Testis (tissue), 3 donors: ENCODE measurements around the gene QPRT. TPM values are rescaled to one million over a fixed set of nuclear protein-coding genes. Genes with fewer than 3 reads are reported as not detected.
A peak's percentile ranks its signal among the peaks of the same experiment; 100 is the strongest.
"Not testable (repeated sequence)": the region's sequence is repeated elsewhere in the genome, so short reads cannot be mapped to it uniquely, and the experiment has no call there.

ENCODE experiments used
- DNase-seq: peaks from one replicate; pipeline ENCODE4 v3.0.0-alpha.2; 2019
- H3K27ac ChIP-seq, 2 donors: fragments of 200-600 bp; sonication (generic); one replicate each; pipeline ENCODE4 v1.5.1; 2019
- H3K27me3 ChIP-seq: fragments of 200-600 bp; sonication (generic); one replicate; pipeline ENCODE4 v1.5.1; 2019
- H3K36me3 ChIP-seq: fragments of 200-600 bp; sonication (generic); one replicate; pipeline ENCODE4 v1.5.1; 2017; ENCODE audit warnings: low read depth; ENCODE audit errors: missing control alignments
- H3K4me1 ChIP-seq: fragments of 200-600 bp; sonication (generic); one replicate; pipeline ENCODE4 v1.5.1; 2019
- H3K4me3 ChIP-seq, 2 donors: fragments of 200-600 bp; sonication (generic); one replicate each; pipeline ENCODE4 v1.5.1; 2017 to 2019
- H3K9me3 ChIP-seq: fragments of 200-600 bp; sonication (generic); one replicate; pipeline ENCODE4 v1.5.1; 2017
- POLR2A ChIP-seq: fragments of 450-650 bp; IDR thresholded peaks from one replicate; pipeline ENCODE4 v1.6.1; 2017; ENCODE audit warnings: antibody characterized with exemption, mild to moderate bottlenecking, moderate library complexity
- WGBS, 2 donors: methylation state at CpG; one replicate each; pipeline ENCODE4 v1.1.5; 2018; 5-methylcytosine and 5-hydroxymethylcytosine counted together
- intact Hi-C: fragments of 100-400 bp; cut with DNase I; formaldehyde crosslinking; loops from one replicate; pipeline ENCODE4 v1.15.1; 2023; ENCODE audit warnings: low total_unique reads
- polyA plus RNA-seq: library from polyadenylated mRNA; stranded (reverse); fragments of 350-450 nt; fragmentation: Illumina TruSeq; extraction: RNeasy Lipid Tissue Mini Kit (QIAGEN cat#74804); gene quantifications from one replicate; pipeline ENCODE4 v1.2.3, GENCODE V29; 2014; ENCODE audit warnings: low read depth, low replicate concordance; ENCODE audit not compliant: insufficient read depth
- total RNA-seq, 2 donors: library from RNA; depleted of rRNA; stranded (reverse); fragments of >200 nt; gene quantifications; one replicate each; pipeline ENCODE4 v1.2.3, GENCODE V29; 2016
- TF ChIP-seq, protein P1 (sequence below), 3 experiments: fragments of 450-650 bp in 2 of 3; fragments of 200-600 bp in 1 of 3; sonication (generic) in 1 of 3; IDR thresholded peaks; one replicate each; pipeline ENCODE4 v1.5.1; 2016 to 2019; ENCODE audit warnings: antibody characterized with exemption in 3 of 3, mild to moderate bottlenecking in 2 of 3, moderate library complexity in 1 of 3

The QPRT gene
- total and polyA plus RNA-seq, 3 donors from 2014 or later = 4.3 to 13.6 (median 7.6) TPM

DNA sequence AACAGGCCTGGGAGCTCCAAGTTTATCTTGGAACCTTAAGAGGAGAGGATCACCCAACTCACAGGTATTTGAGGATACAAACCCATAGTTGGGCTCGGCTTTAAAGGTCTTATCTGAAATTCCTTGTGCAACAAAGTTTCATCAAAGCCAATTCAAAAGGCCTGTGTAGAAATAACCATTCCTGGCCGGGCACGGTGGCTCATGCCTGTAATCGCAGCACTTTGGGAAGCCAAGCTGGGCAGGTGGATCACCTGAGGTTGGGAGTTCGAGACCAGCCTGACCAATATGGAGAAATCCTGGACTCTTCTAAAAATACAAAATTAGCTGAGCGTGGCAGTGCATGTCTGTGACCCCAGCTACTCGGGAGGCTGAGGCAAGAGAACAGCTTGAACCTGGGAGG is 38.1 kb downstream of the QPRT start:
- H3K4me1 ChIP-seq = no peaks in the 10 kb centered on the region
- DNase-seq = no peak
- intact Hi-C loops = no loop called here
- no peaks in the 10 kb centered on the region for H3K36me3 ChIP-seq
- TF ChIP-seq, protein P1, sequence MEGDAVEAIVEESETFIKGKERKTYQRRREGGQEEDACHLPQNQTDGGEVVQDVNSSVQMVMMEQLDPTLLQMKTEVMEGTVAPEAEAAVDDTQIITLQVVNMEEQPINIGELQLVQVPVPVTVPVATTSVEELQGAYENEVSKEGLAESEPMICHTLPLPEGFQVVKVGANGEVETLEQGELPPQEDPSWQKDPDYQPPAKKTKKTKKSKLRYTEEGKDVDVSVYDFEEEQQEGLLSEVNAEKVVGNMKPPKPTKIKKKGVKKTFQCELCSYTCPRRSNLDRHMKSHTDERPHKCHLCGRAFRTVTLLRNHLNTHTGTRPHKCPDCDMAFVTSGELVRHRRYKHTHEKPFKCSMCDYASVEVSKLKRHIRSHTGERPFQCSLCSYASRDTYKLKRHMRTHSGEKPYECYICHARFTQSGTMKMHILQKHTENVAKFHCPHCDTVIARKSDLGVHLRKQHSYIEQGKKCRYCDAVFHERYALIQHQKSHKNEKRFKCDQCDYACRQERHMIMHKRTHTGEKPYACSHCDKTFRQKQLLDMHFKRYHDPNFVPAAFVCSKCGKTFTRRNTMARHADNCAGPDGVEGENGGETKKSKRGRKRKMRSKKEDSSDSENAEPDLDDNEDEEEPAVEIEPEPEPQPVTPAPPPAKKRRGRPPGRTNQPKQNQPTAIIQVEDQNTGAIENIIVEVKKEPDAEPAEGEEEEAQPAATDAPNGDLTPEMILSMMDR (IDR thresholded peaks at IDR 0.05) = no peak
- no peak for TF ChIP-seq POLR2A
- no peaks in the 10 kb centered on the region for H3K27me3 ChIP-seq
- H3K4me3 ChIP-seq = no peak overlapping the region
- 81 to 82% methylated on average over 7 of the region's 7 CpGs for whole genome bisulfite sequencing, 2 donors
- no peaks in the 10 kb centered on the region for H3K9me3 ChIP-seq
- no peak overlapping the region for H3K27ac ChIP-seq

DNA sequence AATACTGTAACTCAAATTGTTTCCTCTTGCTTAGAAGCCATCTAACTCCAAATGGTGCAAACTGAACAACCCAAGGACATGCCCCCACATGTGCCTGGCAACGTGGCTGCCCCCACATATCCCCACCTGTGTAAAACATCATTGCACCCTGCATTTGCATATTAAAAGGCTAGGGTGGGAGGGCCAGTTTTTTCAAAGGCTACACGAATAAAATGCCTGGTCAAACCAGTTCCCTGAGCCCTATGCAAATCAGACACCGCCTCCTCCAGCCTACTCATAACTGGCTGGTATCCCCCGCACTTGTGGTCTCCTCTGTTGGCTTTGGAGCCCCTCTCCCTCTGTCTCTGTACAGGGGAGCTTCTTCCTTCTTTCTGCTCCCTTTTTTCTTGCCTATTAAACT is 40.1 kb downstream of the QPRT start:
- intact Hi-C loops = no loop called here
- Histone ChIP-seq H3K27ac (no peak overlapping the region), H3K27me3 (no peaks in the 10 kb centered on the region), H3K4me3 (no peak overlapping the region), H3K9me3 (no peaks in the 10 kb centered on the region), H3K4me1 (no peaks in the 10 kb centered on the region), H3K36me3 (no peaks in the 10 kb centered on the region)
- 48 to 52% methylated on average over 4 of the region's 4 CpGs for WGBS, 2 donors
- DNase-seq = no peak
- TF ChIP-seq, protein P1 (IDR thresholded peaks at IDR 0.05) = no peak
- no peak for TF ChIP-seq POLR2A

DNA sequence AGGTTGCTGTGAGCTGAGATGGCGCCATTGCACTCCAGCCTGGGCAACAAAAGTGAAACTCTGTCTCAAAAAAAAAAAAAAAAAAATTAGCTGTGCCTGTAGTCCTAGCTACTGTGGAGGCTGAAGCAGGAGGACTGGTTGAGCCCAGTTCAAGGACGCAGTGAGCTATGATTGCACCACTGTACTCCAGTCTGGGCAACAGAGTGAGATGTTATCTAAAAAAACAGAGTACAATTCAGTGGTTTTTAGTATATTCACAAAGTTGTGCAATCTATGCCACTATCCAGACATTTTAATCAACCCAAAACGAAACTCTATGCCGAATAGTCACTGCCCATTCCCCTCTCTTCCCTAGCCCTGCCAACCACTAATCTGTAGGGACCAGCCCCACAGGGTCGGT is 41.7 kb downstream of the QPRT start:
- 59 to 74% methylated on average over 5 of the region's 5 CpGs for WGBS, 2 donors
- Histone ChIP-seq H3K9me3 (no peaks in the 10 kb centered on the region), H3K27me3 (no peaks in the 10 kb centered on the region), H3K27ac (no peak overlapping the region), H3K36me3 (no peaks in the 10 kb centered on the region), H3K4me1 (no peaks in the 10 kb centered on the region), H3K4me3 (no peak overlapping the region)
- DNase-seq = no peak
- TF ChIP-seq POLR2A = no peak
- TF ChIP-seq, protein P1 (IDR thresholded peaks at IDR 0.05) = no peak
- intact Hi-C loops = no loop called here

DNA sequence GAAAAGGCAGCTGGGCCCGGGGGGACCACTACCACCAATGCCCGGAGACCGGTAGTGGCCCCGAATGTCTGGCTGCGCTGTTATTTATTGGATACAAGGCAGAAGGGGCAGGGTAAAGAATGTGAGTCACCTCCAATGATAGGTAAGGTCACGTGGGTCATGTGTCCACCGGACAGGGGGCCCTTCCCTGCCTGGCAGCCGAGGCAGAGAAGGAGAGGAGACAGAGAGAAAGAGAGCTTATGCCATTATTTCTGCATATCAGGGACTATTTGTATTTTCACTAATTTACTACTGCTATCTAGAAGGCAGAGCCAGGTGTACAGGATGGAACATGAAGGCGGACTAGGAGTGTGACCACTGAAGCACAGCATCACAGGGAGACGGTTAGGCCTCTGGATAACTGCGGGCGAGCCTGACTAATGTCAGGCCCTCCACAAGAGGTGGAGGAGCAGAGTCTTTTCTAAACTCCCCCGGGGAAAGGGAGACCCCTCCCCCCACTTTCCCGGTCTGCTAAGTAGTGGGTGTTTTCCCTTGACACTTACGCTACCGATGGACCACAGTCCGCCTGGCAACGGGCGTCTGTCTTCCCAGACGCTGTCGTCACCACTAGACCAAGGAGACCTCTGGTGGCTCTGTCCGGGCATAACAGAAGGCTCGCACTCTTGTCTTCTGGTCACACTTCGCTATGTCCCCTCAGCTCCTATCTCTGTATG is 42.3 kb downstream of the QPRT start:
- H3K27ac ChIP-seq, H3K4me3 ChIP-seq, H3K9me3 ChIP-seq, H3K4me1 ChIP-seq, H3K27me3 ChIP-seq, H3K36me3 ChIP-seq, intact Hi-C loops: not testable (repeated sequence)
- DNase-seq = peak; percentile 83
- TF ChIP-seq, protein P1 (IDR thresholded peaks at IDR 0.05) = peak; percentile 32 to 54 (median 40)
- 48 to 65% methylated on average over 23 to 24 of the region's 24 CpGs for WGBS, 2 donors

DNA sequence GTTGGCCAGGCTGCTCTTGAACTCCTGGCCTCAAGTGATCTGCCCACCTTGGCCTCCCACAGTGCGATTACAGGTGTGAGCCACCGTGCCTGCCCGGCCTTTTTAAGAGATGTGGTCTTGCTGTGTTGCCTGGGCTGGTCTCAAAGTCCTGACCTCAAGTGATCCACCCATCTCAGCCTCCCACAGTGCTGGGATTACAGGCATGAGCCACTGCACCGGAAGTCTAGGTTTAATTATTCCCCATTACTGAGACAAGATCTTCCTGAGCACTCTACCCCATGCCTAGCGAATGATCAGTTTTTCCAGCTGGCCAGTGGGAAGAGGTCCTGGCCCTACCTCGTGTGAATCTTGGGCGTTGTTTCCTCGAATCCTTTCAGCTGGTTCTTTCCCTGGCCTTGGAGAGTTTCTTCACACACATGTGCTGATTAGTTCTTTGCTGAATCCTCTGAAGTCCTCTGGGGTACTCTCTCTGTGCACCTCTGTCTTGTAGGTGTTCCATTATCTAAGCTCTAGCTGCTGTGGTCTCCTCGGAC is 47.9 kb downstream of the QPRT start:
- TF ChIP-seq POLR2A = no peak
- TF ChIP-seq, protein P1 (IDR thresholded peaks at IDR 0.05) = no peak

More for the DNA sequence above, 47.9 kb downstream of the QPRT start:
- Histone ChIP-seq H3K36me3 (no peaks in the 10 kb centered on the region), H3K4me1 (no peaks in the 10 kb centered on the region), H3K4me3 (no peak overlapping the region), H3K27ac (no peak overlapping the region), H3K27me3 (no peaks in the 10 kb centered on the region), H3K9me3 (no peaks in the 10 kb centered on the region)
- 71 to 79% methylated on average over 9 of the region's 9 CpGs for WGBS, 2 donors
- intact Hi-C loops = no loop called here
- DNase-seq = no peak
